Measurements from ENCODE around the gene DCAF10.
"Not testable (repeated sequence)": the region's sequence is repeated elsewhere in the genome, so short reads cannot be mapped to it uniquely, and the experiment has no call there.

DNA sequence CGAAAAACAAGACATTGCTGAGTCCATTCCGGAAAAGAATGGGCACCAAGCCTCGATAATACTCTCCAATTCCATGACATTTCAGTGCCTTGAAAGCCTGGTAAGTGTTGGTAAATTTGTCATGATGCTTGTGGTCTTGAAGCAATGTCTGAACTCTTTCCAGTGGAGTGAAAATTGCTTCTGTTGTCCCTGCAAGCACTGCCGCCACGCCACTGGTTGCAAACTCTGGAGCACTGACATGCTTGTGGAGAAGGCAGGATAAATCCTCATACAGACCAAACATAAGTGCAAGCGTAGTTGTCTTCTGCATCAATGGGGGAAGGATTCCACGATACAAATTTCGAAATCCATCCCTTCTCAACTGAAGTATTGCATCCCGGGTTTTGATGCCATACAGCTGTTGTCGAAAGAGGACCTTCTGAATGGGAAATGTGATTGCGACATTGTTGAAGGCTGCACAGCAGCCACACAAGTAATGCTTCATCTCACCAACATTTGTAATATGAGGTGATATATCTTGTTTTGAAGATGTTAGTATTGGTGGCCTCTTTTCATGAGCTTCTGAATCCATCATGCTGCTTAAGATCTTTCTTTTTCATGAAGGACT is 87.5 kb downstream of the DCAF10 start:
- TF ChIP-seq, protein P1, sequence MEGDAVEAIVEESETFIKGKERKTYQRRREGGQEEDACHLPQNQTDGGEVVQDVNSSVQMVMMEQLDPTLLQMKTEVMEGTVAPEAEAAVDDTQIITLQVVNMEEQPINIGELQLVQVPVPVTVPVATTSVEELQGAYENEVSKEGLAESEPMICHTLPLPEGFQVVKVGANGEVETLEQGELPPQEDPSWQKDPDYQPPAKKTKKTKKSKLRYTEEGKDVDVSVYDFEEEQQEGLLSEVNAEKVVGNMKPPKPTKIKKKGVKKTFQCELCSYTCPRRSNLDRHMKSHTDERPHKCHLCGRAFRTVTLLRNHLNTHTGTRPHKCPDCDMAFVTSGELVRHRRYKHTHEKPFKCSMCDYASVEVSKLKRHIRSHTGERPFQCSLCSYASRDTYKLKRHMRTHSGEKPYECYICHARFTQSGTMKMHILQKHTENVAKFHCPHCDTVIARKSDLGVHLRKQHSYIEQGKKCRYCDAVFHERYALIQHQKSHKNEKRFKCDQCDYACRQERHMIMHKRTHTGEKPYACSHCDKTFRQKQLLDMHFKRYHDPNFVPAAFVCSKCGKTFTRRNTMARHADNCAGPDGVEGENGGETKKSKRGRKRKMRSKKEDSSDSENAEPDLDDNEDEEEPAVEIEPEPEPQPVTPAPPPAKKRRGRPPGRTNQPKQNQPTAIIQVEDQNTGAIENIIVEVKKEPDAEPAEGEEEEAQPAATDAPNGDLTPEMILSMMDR (IDR thresholded peaks at IDR 0.05), result not testable (repeated sequence)
- not testable (repeated sequence) for TF ChIP-seq EZH2 (IDR thresholded peaks at IDR 0.05; ENCODE audit: borderline replicate concordance, insufficient read depth, low read depth, low read length, poor library complexity, severe bottlenecking)

Data from B cell (primary cell).